Suprapubic skin (tissue), 4 donors: ENCODE data around the gene PRCP. TPM values are rescaled to one million over a fixed set of nuclear protein-coding genes. Genes with fewer than 3 reads are reported as not detected.
"Not testable (repeated sequence)": the region's sequence is repeated elsewhere in the genome, so short reads cannot be mapped to it uniquely, and the experiment has no call there.

ENCODE experiments used
- DNase-seq, 2 donors: peaks; one replicate each; pipeline ENCODE4 v3.0.0-alpha.2; 2019; ENCODE audit warnings: low spot score in 2 of 2
- H3K27ac ChIP-seq: fragments of 200-600 bp; sonication (generic); one replicate; pipeline ENCODE4 v1.5.1; 2019
- H3K27me3 ChIP-seq: fragments of 200-600 bp; sonication (generic); one replicate; pipeline ENCODE4 v1.5.1; 2019
- H3K36me3 ChIP-seq: fragments of 200-600 bp; sonication (generic); one replicate; pipeline ENCODE4 v1.5.1; 2019
- H3K4me1 ChIP-seq: fragments of 200-600 bp; sonication (generic); one replicate; pipeline ENCODE4 v1.5.1; 2019
- H3K4me3 ChIP-seq: fragments of 200-600 bp; sonication (generic); one replicate; pipeline ENCODE4 v1.5.1; 2019; ENCODE audit warnings: mild to moderate bottlenecking
- H3K9me3 ChIP-seq: fragments of 200-600 bp; sonication (generic); one replicate; pipeline ENCODE4 v1.5.1; 2019
- CTCF ChIP-seq, 2 donors: fragments of 200-600 bp in 1 of 2; fragments of 450-650 bp in 1 of 2; sonication (generic) in 1 of 2; IDR thresholded peaks; one replicate each; pipeline ENCODE4 v1.5.1; 2016 to 2019; ENCODE audit warnings: antibody characterized with exemption in 2 of 2, mild to moderate bottlenecking in 1 of 2, moderate library complexity in 1 of 2
- EP300 ChIP-seq: sonication (generic); formaldehyde crosslinking; IDR thresholded peaks from one replicate; pipeline ENCODE4 v1.6.1; 2017; ENCODE audit warnings: antibody characterized with exemption
- POLR2A ChIP-seq, 2 donors: fragments of 450-650 bp; IDR thresholded peaks; one replicate each; pipeline ENCODE4 v1.6.1; 2017; ENCODE audit warnings: antibody characterized with exemption in 2 of 2, mild to moderate bottlenecking in 2 of 2, moderate library complexity in 2 of 2
- POLR2AphosphoS5 ChIP-seq, 3 donors: sonication (generic); formaldehyde crosslinking; IDR thresholded peaks; one replicate each; pipeline ENCODE4 v1.6.1; 2017; ENCODE audit warnings: antibody characterized with exemption in 3 of 3
- WGBS: methylation state at CpG from one replicate; pipeline ENCODE4 v1.1.5; 2018; 5-methylcytosine and 5-hydroxymethylcytosine counted together
- total RNA-seq, 4 donors: library from RNA; depleted of rRNA; stranded (reverse); fragments of >200 nt; gene quantifications; one replicate each; pipeline ENCODE4 v1.1.0, GENCODE V29; 2016

The PRCP gene
- total RNA-seq, 4 donors from 2014 or later, result 36.0 to 50.9 (median 50.4) TPM

GRCh38 chr11:82930734-82931133 lies 30.5 kb upstream of the PRCP start:
- no peak overlapping the region for H3K4me3 ChIP-seq
- 70% methylated on average over 2 of the region's 2 CpGs for WGBS

GRCh38 chr11:82930229-82930628 lies 30.0 kb upstream of the PRCP start:
- TF ChIP-seq POLR2AphosphoS5 (IDR thresholded peaks at IDR 0.05), result no peak
- TF ChIP-seq CTCF (IDR thresholded peaks at IDR 0.05), result no peak
- no peak for TF ChIP-seq POLR2A (IDR thresholded peaks at IDR 0.05)
- TF ChIP-seq EP300, result no peak
- no peaks in the 10 kb centered on the region for H3K36me3 ChIP-seq
- DNase-seq, result no peak
- H3K27me3 ChIP-seq, result no peaks in the 10 kb centered on the region
- 91% methylated on average over 3 of the region's 3 CpGs for WGBS
- H3K9me3 ChIP-seq, result no peaks in the 10 kb centered on the region
- no peak overlapping the region for H3K27ac ChIP-seq
- H3K4me3 ChIP-seq, result no peak overlapping the region
- H3K4me1 ChIP-seq, result no peaks in the 10 kb centered on the region

More at GRCh38 chr11:82930734-82931133, 30.5 kb upstream of the PRCP start:
- DNase-seq, result no peak
- Histone ChIP-seq H3K9me3 (no peaks in the 10 kb centered on the region), H3K36me3 (no peaks in the 10 kb centered on the region), H3K4me1 (no peaks in the 10 kb centered on the region), H3K27me3 (no peaks in the 10 kb centered on the region), H3K27ac (no peak overlapping the region)
- TF ChIP-seq CTCF (IDR thresholded peaks at IDR 0.05), result no peak
- TF ChIP-seq EP300, result no peak
- no peak for TF ChIP-seq POLR2AphosphoS5 (IDR thresholded peaks at IDR 0.05)
- TF ChIP-seq POLR2A (IDR thresholded peaks at IDR 0.05), result no peak

GRCh38 chr11:82929121-82929520 lies 28.9 kb upstream of the PRCP start:
- TF ChIP-seq POLR2A (IDR thresholded peaks at IDR 0.05), result no peak
- no peak for TF ChIP-seq CTCF (IDR thresholded peaks at IDR 0.05)
- TF ChIP-seq POLR2AphosphoS5 (IDR thresholded peaks at IDR 0.05), result no peak
- no peak for TF ChIP-seq EP300
- no peak for DNase-seq
- no peaks in the 10 kb centered on the region for H3K9me3 ChIP-seq
- no peaks in the 10 kb centered on the region for H3K4me1 ChIP-seq
- no peak overlapping the region for H3K27ac ChIP-seq
- H3K4me3 ChIP-seq, result no peak overlapping the region
- no peaks in the 10 kb centered on the region for H3K36me3 ChIP-seq
- 98% methylated on average over 10 of the region's 10 CpGs for WGBS
- H3K27me3 ChIP-seq, result no peaks in the 10 kb centered on the region

DNA sequence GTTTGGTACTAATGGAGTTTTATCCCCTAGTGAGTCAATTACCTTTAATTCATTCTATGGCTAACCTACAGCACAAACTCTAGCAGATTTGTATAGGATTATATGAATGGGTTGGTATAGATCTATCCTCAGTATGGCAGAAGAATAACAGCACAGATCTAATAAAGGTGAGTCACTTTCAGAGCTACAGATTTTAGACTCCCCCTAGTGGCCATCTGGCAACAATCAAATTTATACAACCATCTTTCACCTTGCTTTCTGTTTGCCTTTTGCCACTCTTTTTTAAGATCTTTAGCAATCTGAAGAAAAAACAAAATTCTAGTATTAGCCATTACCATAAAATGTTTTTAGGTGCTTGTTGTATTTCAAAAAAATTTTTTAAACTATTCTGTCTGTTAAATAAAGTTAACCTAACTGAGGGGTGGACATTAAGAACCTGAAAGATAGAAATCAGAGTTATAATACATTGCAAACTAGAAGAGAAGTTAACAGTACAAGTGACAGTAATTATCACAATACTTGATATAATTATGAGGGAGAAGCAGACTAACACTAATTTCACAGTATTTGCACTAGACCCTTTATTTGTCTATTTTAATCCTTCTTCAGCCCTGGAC lies 27.1 kb upstream of the PRCP start:
- no peaks in the 10 kb centered on the region for H3K36me3 ChIP-seq
- DNase-seq, result no peak
- peak; percentile 68 to 74 for TF ChIP-seq CTCF (IDR thresholded peaks at IDR 0.05)
- TF ChIP-seq POLR2A (IDR thresholded peaks at IDR 0.05), result no peak
- no peak overlapping the region for H3K27ac ChIP-seq
- H3K4me1 ChIP-seq, result no peaks in the 10 kb centered on the region
- H3K9me3 ChIP-seq, result no peaks in the 10 kb centered on the region
- no peak overlapping the region for H3K4me3 ChIP-seq
- no peaks in the 10 kb centered on the region for H3K27me3 ChIP-seq

DNA sequence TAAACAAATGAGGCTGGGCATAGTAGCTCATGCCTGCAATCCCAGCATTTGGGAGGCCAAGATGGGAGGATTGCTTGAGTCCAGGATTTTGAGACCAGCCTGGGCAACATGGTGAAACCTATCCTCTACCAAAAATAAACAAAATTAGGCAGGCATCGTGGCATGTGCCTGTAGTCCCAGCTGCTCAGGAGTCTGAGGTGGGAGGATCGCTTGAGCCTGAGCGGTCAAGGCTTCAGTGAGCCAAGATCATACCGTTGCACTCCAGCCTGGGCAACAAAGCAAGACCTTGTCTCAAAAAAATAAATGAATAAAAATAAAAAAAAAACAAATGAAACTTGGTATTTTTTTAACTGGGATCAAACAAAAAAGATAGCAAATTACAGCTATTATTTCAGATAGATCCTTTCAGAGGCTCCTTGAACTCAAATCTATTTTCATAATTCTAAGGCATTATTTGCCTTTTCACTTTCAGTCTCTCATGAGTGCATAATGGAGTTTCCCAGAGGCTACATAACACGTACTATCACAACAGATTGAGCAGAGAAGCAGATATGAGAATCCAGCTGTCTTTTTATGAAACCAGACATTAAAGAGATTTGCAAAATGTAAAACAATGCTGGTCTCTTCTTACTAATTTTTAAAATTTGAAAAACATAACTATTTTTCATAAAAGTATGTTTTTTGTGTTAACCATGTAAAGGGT lies 24.4 kb upstream of the PRCP start:
- Histone ChIP-seq H3K9me3 (no peaks in the 10 kb centered on the region), H3K4me1 (no peaks in the 10 kb centered on the region), H3K27ac (no peak overlapping the region), H3K36me3 (no peaks in the 10 kb centered on the region), H3K27me3 (no peaks in the 10 kb centered on the region), H3K4me3 (no peak overlapping the region)
- TF ChIP-seq CTCF (IDR thresholded peaks at IDR 0.05), result no peak
- no peak for TF ChIP-seq POLR2A (IDR thresholded peaks at IDR 0.05)
- no peak for DNase-seq
- WGBS, result 94% methylated on average over 5 of the region's 5 CpGs

- H3K36me3 ChIP-seq, H3K27ac ChIP-seq, H3K4me3 ChIP-seq, H3K9me3 ChIP-seq, H3K27me3 ChIP-seq, DNase-seq, H3K4me1 ChIP-seq: not testable (repeated sequence)
- 76% methylated on average over 8 of the region's 8 CpGs for WGBS
Measured at GRCh38 chr11:82922396-82923173, 22.4 kb upstream of the PRCP start.

- H3K36me3 ChIP-seq, DNase-seq, H3K4me1 ChIP-seq, H3K9me3 ChIP-seq, H3K27me3 ChIP-seq, H3K27ac ChIP-seq, H3K4me3 ChIP-seq: not testable (repeated sequence)
- 74% methylated on average over 3 of the region's 3 CpGs for WGBS
Measured at GRCh38 chr11:82920227-82920626, 20.0 kb upstream of the PRCP start.

GRCh38 chr11:82919786-82920185 lies 19.6 kb upstream of the PRCP start:
- DNase-seq, H3K36me3 ChIP-seq, H3K9me3 ChIP-seq, H3K4me3 ChIP-seq, H3K27ac ChIP-seq, H3K27me3 ChIP-seq, H3K4me1 ChIP-seq: not testable (repeated sequence)
- 99% methylated on average over 10 of the region's 10 CpGs for WGBS
